GM19397 (cell line): Measurements from ENCODE around the gene PLXND1.
"Not testable (repeated sequence)": the region's sequence is repeated elsewhere in the genome, so short reads cannot be mapped to it uniquely, and the experiment has no call there.

Source experiments
- ATAC-seq: cut with Tn5 transposase; IDR thresholded peaks from one replicate; pipeline ENCODE4 v1.9.1; 2021; ENCODE audit warnings: mild to moderate bottlenecking, moderate library complexity; ENCODE audit not compliant: unreplicated experiment

The PLXND1 gene

GRCh38 chr3:129615751-129616281 lies 9.3 kb upstream of the PLXND1 start:
- ATAC-seq: no peak

- ATAC-seq: no peak
Observed at GRCh38 chr3:129614927-129615363, 8.5 kb upstream of the PLXND1 start.

GRCh38 chr3:129614435-129614834 lies 8.0 kb upstream of the PLXND1 start:
- no peak for ATAC-seq

- no peak for ATAC-seq
Observed at GRCh38 chr3:129613367-129613740, 6.9 kb upstream of the PLXND1 start.

- no peak for ATAC-seq
Observed at GRCh38 chr3:129612534-129613366, 6.3 kb upstream of the PLXND1 start.

GRCh38 chr3:129611812-129612533 lies 5.5 kb upstream of the PLXND1 start:
- no peak for ATAC-seq

GRCh38 chr3:129611446-129611800 lies 4.9 kb upstream of the PLXND1 start:
- ATAC-seq: no peak

- not testable (repeated sequence) for ATAC-seq
Observed at GRCh38 chr3:129610794-129611445, 4.4 kb upstream of the PLXND1 start.

GRCh38 chr3:129610276-129610675 lies 3.8 kb upstream of the PLXND1 start:
- no peak for ATAC-seq

- ATAC-seq: no peak
Observed at GRCh38 chr3:129609591-129610182, 3.2 kb upstream of the PLXND1 start.

- no peak for ATAC-seq
Observed at GRCh38 chr3:129608936-129609590, 2.6 kb upstream of the PLXND1 start.

- no peak for ATAC-seq
Observed at GRCh38 chr3:129608087-129608935, 1.8 kb upstream of the PLXND1 start.

GRCh38 chr3:129607391-129608068 lies 1.1 kb upstream of the PLXND1 start:
- no peak for ATAC-seq

- ATAC-seq: no peak
Observed at GRCh38 chr3:129605922-129606635, 397 bp downstream of the PLXND1 start.

- no peak for ATAC-seq
Observed at GRCh38 chr3:129605203-129605921, 1.1 kb downstream of the PLXND1 start.

- no peak for ATAC-seq
Observed at GRCh38 chr3:129604767-129605166, 1.7 kb downstream of the PLXND1 start.

GRCh38 chr3:129603991-129604749 lies 2.3 kb downstream of the PLXND1 start:
- no peak for ATAC-seq
